Stimulated activated CD8-positive, alpha-beta memory T cell treated with anti-CD3 and anti-CD28 coated beads, Interleukin-12 subunit alpha, Interleukin-12 subunit beta, amount 100 ng/mL, for 1 hour (primary cell): Measurements from ENCODE around the gene SPDYE18.
"Not testable (repeated sequence)": the region's sequence is repeated elsewhere in the genome, so short reads cannot be mapped to it uniquely, and the experiment has no call there.

Experiments
- DNase-seq: peaks from one replicate; pipeline ENCODE4 v3.0.0-alpha.2; 2020; ENCODE audit warnings: low read depth

Gene SPDYE18

DNA sequence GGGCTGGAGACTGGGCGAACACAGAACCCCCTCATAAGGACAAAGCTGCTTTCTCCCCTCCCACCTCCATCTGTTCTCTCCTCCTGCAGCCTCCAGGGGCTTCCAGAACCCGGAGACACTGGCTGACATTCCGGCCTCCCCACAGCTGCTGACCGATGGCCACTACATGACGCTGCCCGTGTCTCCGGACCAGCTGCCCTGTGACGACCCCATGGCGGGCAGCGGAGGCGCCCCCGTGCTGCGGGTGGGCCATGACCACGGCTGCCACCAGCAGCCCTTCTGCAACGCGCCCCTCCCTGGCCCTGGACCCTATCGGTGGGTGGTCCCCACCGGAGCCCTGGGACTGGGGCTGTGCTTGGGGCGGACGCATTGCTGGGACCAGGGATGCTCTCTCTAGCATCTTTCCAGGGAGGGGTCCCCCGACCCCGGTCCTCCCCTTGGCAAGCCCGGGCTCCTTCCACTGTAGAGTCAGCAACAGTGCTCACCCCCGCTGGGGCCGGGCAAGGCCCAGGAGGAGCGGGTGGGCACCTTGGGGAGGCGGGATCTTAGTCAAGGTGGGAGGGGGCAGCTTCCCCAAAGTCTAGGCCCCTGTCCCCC is 56.8 kb downstream of the SPDYE18 start:
- DNase-seq, result not testable (repeated sequence)

DNA sequence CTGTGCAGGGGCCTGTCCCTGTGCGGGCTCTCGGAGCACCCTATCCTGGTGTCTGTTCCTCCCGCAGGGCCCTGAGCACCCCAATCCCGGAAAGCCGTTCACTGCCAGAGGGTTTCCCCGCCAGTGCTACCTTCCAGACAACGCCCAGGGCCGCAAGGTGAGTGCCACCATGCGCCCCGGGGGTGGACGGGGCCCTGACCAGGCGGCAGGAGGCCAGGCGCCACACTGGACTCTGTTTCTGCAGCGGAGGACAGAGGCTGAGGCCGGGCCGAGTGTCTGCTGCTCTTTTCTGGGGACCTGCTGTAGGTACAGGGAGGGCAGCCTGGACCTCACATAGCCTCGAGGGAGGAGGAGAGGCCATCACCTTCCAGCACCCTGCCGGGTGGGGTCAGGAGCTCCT is 58.2 kb downstream of the SPDYE18 start:
- DNase-seq, result not testable (repeated sequence)

DNA sequence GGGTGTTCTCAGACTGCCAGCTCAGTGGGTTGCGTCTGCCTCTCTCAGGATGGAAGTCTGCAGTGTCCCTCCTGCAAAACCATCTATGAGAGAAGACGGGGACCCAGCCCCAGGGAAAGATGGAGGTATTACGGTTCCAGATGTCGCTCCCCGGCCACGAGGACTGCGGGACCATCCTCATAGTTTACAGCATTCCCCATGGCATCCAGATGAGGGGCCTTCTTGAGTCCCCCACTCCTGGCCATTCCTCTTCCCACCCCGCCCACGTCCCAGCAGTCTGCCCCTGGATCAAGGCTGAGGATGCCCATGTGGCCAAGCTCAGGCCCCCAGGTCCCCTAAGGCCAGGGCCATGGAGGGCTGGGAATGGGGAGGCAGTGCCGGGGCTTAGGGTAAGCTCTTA is 59.1 kb downstream of the SPDYE18 start:
- DNase-seq, result not testable (repeated sequence)

DNA sequence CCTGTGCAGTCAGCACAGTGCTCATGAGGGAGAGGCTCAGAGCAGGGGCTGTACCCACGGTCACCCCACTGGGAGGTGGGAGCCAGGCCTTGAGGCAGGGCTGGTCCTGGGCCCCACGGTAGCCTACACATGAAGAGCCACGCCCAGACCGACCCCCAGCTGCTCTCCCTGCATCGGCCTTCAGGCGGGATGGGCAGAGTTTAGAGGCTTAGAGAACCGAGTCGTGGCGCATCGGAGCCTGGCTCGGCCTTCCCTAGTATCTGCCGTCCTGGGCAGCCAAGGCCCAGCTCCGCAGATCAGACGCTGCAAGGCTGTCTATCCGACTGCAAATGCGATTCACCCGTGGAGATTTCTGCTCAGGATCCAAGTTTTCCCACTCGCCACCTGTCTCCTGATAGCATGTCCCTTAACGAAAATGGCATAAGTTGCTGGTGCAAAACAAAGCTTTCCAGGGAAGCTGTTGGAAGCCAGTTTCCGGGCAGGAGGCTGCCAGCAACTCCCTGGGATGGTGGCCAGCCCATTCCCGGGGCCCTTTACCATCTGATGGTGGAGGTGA is 59.6 kb downstream of the SPDYE18 start:
- DNase-seq, result not testable (repeated sequence)

DNA sequence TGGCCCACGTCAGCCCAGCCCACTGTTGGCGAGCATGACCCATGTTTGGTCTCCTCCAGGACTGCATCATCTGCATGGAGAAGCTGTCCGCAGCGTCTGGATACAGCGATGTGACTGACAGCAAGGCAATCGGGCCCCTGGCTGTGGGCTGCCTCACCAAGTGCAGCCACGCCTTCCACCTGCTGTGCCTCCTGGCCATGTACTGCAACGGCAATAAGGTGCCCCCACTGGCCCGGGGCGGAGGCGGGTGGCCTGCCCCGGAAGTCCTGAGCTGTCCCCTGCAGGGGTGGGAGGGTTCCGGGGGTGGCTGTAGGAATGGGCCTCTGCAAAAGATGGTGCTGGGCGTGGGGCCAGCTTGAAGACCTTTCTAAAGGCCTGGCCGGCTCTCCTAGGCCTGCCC is 60.3 kb downstream of the SPDYE18 start:
- not testable (repeated sequence) for DNase-seq
